ENCODE measurements around the gene TMEM192. TPM values are rescaled to one million over a fixed set of nuclear protein-coding genes. Genes with fewer than 3 reads are reported as not detected.

Gene TMEM192
- 10 to 100 TPM; 11.6 to 19.1 (median 14.1) TPM for total RNA-seq

GRCh38 chr4:165112368-165113121, at the start of gene TMEM192:
TMEM192 (minus strand) TSS chr4:165112860; CDS start chr4:165112773, 87 bp downstream.
- DNase-seq (ENCODE audit: extremely low spot score): peak; percentile 99
- H3K27me3 ChIP-seq: no peaks in the 10 kb centered on the region
- no peaks in the 10 kb centered on the region for H3K36me3 ChIP-seq
- TF ChIP-seq, protein P1, sequence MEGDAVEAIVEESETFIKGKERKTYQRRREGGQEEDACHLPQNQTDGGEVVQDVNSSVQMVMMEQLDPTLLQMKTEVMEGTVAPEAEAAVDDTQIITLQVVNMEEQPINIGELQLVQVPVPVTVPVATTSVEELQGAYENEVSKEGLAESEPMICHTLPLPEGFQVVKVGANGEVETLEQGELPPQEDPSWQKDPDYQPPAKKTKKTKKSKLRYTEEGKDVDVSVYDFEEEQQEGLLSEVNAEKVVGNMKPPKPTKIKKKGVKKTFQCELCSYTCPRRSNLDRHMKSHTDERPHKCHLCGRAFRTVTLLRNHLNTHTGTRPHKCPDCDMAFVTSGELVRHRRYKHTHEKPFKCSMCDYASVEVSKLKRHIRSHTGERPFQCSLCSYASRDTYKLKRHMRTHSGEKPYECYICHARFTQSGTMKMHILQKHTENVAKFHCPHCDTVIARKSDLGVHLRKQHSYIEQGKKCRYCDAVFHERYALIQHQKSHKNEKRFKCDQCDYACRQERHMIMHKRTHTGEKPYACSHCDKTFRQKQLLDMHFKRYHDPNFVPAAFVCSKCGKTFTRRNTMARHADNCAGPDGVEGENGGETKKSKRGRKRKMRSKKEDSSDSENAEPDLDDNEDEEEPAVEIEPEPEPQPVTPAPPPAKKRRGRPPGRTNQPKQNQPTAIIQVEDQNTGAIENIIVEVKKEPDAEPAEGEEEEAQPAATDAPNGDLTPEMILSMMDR (IDR thresholded peaks at IDR 0.05): peak in 1 of 3 experiments; percentile 44
- peak; percentile 71 to 77 for TF ChIP-seq POLR2AphosphoS5 (IDR thresholded peaks at IDR 0.05)
- TF ChIP-seq POLR2A (IDR thresholded peaks at IDR 0.05; ENCODE audit: low read depth): no peak
- intact Hi-C loops (cut with DNase I): loop anchor here (5.0 kb wide), 1 partner anchor 215 kb away; the partner anchor contains the start of gene MSMO1
- 0% methylated on average over 16 of the region's 66 CpGs for WGBS
- H3K4me3 ChIP-seq: peak within 1 kb of the TSS; percentile 75 to 98 (median 91)
- no peaks in the 10 kb centered on the region for H3K9me3 ChIP-seq
- peak within 1 kb of the TSS; percentile 85 to 91 (median 90) for H3K27ac ChIP-seq (replicated peaks in 1 of 4)
- peaks cover 9 to 20% (median 17%) of the 10 kb centered on the region in 4 donors for H3K4me1 ChIP-seq

DNA sequence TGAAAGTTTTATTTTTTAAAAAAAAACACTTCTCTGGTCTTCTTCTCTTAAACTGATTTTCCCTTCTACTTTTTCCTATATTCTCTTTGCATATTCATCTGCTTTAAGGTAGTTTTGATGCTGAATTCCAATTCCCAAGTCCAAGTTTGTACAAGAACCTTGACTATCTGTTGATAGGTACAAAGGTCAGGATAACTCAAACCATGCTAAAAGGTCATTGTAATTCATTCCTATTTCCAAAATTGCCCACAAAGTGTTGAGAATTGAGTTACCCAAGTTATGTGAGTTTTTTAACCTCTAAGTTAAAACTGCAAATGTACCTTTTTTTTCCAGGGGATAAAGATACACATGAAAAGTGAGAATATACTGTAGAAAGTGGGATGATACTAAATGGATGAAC, 46.1 kb upstream of the TMEM192 start:
- H3K36me3 ChIP-seq: no peaks in the 10 kb centered on the region
- intact Hi-C loops (cut with DNase I): no loop called here
- H3K27me3 ChIP-seq: no peaks in the 10 kb centered on the region
- no peaks in the 10 kb centered on the region for H3K4me1 ChIP-seq
- no peak overlapping the region for H3K27ac ChIP-seq (replicated peaks in 1 of 4)
- no peak overlapping the region for H3K4me3 ChIP-seq
- no peak for TF ChIP-seq EP300 (IDR thresholded peaks at IDR 0.05)
- no peak for TF ChIP-seq POLR2A (IDR thresholded peaks at IDR 0.05; ENCODE audit: low read depth)
- TF ChIP-seq POLR2AphosphoS5 (IDR thresholded peaks at IDR 0.05): no peak
- peaks cover 0 to 8% (median 4%) of the 10 kb centered on the region in 4 donors for H3K9me3 ChIP-seq
- no peak for DNase-seq (ENCODE audit: extremely low spot score)

DNA sequence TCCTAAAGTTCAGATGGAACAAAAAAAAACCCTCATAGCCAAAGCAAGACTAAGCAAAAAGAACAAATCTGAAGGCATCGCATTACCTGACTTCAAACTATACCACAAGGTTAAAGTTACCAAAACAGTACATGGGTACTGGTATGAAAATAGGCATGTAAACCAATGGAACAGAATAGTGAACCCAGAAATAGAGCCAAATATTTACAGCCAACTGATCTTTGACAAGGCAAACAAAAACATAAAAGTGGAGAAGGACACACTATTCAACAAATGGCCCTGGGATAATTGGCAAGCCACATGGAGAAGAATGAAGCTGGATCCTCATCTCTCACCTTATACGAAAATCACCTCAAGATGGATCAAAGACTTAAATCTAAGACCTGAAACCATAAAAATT, 44.2 kb upstream of the TMEM192 start:
- TF ChIP-seq POLR2A (IDR thresholded peaks at IDR 0.05; ENCODE audit: low read depth): no peak
- TF ChIP-seq EP300 (IDR thresholded peaks at IDR 0.05): no peak
- no peak for TF ChIP-seq POLR2AphosphoS5 (IDR thresholded peaks at IDR 0.05)
- TF ChIP-seq, protein P1 (IDR thresholded peaks at IDR 0.05): no peak

DNA sequence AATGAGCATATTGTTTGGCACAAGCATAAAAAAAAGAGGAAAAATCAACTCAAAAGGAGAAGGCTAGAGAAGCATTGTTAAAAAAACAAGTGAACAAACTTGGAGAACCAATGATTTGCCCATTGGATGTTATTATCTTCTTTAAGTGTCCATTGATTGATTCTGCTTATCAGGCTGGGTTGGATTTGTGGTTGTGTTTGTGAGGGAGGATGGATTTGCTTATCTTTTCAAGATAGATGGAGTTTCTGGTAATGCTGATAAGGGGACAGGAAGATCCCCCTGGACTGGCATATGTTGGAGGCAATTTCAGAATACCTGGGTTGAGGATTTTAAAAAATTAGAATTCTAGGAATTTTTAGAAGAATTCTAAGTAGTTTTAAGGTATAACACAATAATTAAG, 41.8 kb upstream of the TMEM192 start:
- H3K4me1 ChIP-seq: peaks cover 0 to 6% (median 2%) of the 10 kb centered on the region in 4 donors
- DNase-seq (ENCODE audit: extremely low spot score): no peak
- H3K36me3 ChIP-seq: no peaks in the 10 kb centered on the region
- no peak overlapping the region for H3K4me3 ChIP-seq
- no peaks in the 10 kb centered on the region for H3K27me3 ChIP-seq
- TF ChIP-seq EP300 (IDR thresholded peaks at IDR 0.05): no peak
- TF ChIP-seq POLR2A (IDR thresholded peaks at IDR 0.05; ENCODE audit: low read depth): no peak
- TF ChIP-seq POLR2AphosphoS5 (IDR thresholded peaks at IDR 0.05): no peak
- TF ChIP-seq, protein P1 (IDR thresholded peaks at IDR 0.05): no peak
- intact Hi-C loops (cut with DNase I): no loop called here
- H3K27ac ChIP-seq (replicated peaks in 1 of 4): no peak overlapping the region
- H3K9me3 ChIP-seq: peaks cover 0 to 8% (median 4%) of the 10 kb centered on the region in 4 donors

More for the DNA sequence above, 44.2 kb upstream of the TMEM192 start:
- intact Hi-C loops (cut with DNase I): no loop called here
- Histone ChIP-seq H3K27ac (replicated peaks in 1 of 4) (no peak overlapping the region), H3K4me1 (peaks cover 0 to 6% (median 2%) of the 10 kb centered on the region in 4 donors), H3K4me3 (no peak overlapping the region), H3K36me3 (no peaks in the 10 kb centered on the region), H3K9me3 (peaks cover 0 to 8% (median 4%) of the 10 kb centered on the region in 4 donors), H3K27me3 (no peaks in the 10 kb centered on the region)
- no peak for DNase-seq (ENCODE audit: extremely low spot score)
- 93% methylated on average over 2 of the region's 2 CpGs for WGBS

DNA sequence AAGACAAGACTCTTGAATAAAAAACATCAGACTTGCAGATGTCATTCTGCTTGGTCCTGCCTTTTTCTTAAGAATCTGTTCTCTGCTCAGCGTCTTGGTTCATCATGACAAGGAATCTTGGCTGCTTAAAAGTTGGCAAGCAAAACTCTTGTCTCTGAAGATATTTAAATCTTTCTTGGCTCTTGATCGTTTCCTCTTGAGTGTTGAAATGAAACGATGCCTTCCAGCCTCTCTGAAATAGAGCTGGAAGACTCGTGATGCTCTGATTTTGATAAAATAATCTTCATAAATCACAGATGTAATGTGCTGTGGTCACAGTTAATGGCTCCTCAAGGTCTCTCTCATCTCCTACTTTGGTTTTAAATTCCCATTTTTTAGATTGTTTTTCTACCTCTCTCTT, 39.9 kb upstream of the TMEM192 start:
- peaks cover 0 to 6% (median 2%) of the 10 kb centered on the region in 4 donors for H3K4me1 ChIP-seq
- WGBS: 24% methylated on average over 4 of the region's 4 CpGs
- H3K27me3 ChIP-seq: no peaks in the 10 kb centered on the region
- H3K36me3 ChIP-seq: no peaks in the 10 kb centered on the region
- H3K27ac ChIP-seq (replicated peaks in 1 of 4): no peak overlapping the region
- DNase-seq (ENCODE audit: extremely low spot score): peak; percentile 74
- H3K4me3 ChIP-seq: no peak overlapping the region
- TF ChIP-seq POLR2A (IDR thresholded peaks at IDR 0.05; ENCODE audit: low read depth) (no peak), POLR2AphosphoS5 (IDR thresholded peaks at IDR 0.05) (no peak), EP300 (IDR thresholded peaks at IDR 0.05) (no peak)
- TF ChIP-seq, protein P1 (IDR thresholded peaks at IDR 0.05): no peak
- intact Hi-C loops (cut with DNase I): no loop called here
- peaks cover 0 to 3% (median under 1%) of the 10 kb centered on the region in 4 donors for H3K9me3 ChIP-seq

Data from esophagus muscularis mucosa (tissue), 4 donors.